Measurements from ENCODE around the gene LAMP5.

LAMP5 gene

GRCh38 chr20:9534025-9534424 lies 19.6 kb downstream of the LAMP5 start:
- DNase-seq (ENCODE audit: low spot score), result no peak

- DNase-seq (ENCODE audit: low spot score), result no peak
Measured at GRCh38 chr20:9535449-9535848, 21.1 kb downstream of the LAMP5 start.

GRCh38 chr20:9543214-9543613 lies 28.8 kb downstream of the LAMP5 start:
- DNase-seq (ENCODE audit: low spot score), result no peak

GRCh38 chr20:9550283-9550682 lies 35.9 kb downstream of the LAMP5 start:
- DNase-seq (ENCODE audit: low spot score), result no peak

DNA sequence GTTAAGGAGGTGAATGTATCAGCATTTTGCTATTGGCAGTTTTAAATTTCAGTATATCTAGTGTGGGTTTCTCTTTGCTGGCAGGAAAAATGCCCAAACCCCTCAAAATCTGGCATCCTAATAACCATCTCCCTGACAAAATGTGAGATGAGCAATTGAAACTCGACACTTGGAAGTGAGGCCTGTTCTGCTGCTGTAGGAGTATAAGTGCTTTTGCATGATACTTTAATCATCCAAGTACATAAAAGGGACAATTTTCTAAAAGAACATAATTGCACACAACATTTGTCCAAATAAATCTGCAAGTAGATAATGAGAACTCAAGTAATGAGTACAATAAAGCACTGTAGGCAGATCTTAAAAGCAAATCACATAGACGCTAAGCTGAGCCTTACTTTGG lies 36.5 kb downstream of the LAMP5 start:
- DNase-seq (ENCODE audit: low spot score), result no peak

DNA sequence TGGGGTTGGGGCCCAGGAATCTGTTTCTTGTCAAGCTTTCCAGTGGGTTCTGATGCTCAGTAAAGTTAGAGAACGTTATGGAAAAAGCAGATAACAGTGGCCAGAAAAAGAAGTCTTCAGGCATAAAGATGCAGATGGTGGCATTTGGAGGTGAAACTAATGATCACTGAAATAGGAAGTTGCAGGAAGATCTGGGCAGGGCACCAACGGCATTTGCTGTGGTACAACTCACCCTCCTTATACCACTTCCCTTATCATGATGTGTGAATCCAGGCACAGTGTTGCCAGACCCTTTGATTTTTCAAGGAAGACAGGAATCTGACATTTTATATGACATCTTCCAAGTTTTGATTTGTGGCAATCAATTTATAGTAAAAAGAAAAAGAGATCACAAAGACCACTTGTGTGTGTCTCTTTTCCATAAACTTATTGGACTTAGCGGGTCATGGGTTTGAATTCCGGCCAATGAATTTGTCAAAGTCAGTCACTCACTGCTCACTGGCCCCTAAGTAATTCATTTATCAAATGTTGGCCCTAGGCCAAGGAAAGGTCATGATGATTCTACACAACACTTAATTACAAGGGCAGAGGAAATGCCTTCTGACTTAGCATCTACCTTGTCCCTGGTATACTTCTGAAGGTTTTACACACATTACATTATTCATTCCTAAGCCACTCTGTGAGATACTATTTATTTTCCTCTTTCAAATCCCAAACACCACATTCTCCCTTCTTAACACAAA lies 37.6 kb downstream of the LAMP5 start:
- no peak for DNase-seq (ENCODE audit: low spot score)

DNA sequence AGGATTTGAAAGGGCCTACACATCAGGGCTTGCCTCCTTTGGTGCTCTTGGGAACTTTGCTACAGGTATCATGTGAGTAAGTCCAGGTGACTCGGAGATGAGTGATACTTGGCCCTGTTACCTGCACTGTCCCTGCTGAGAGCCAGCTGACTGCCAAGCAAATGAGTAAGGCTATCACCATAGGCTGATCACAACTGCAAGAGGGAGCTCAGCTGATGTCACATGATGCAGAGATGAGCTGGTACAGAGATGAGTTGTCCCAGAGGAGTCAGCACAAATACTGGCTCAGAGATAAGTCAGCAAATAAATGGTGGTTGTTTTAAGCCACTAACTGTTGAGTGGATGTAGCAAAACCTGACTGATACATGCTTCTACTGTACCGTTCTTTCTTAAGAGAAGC lies 41.4 kb downstream of the LAMP5 start:
- DNase-seq (ENCODE audit: low spot score), result peak; percentile 26

GRCh38 chr20:9557411-9557810 lies 43.0 kb downstream of the LAMP5 start:
- no peak for DNase-seq (ENCODE audit: low spot score)

DNA sequence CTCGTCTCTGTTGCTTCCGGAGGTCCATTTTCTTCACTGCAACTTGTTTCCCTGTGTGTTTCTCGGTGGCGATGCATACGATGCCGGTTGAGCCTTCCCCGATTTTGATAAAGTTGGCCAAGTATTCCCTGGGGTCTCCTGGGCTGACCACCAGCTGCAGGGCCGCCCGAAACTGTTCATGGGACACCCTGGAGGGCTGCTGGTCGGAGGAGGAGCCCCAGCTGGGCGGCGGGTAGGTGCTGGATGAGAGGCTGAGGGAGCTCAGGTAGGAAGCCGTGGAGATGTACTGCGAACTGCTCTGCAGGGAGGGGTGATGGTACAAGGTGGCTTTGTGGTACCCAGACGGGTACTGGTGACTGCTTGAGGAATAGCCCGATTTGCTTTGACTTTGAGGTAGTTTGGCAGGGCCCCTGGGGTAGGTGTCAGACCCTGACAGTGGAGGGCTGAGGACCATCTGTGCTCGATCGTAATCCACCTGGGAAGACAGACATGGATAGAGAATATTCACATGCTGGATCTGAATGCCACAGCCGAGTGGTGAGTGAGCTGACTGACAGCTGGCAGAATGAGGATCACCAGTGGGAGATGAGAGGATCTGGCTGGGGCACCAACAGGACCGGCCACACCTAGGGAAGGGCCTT lies 51.6 kb downstream of the LAMP5 start:
- DNase-seq (ENCODE audit: low spot score), result no peak

DNA sequence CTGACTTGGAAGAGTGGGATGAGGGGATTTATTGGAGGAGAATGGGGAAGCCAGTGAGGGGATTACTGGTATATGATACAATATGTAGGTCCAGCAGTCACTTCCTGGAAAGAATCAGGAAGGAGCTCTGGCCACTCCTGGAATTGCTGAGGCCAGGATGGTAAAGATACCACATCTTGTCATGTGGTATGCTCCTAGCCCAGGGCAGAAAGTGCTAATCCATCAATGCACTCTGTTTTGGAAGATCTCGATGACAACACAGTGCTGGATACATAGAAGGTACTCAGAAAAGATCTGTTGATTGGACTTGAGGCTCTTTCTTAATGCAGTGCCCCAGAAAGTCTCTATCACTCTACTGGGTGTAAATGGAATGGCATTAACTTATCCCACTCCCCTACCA lies 52.6 kb downstream of the LAMP5 start:
- DNase-seq (ENCODE audit: low spot score), result no peak

GRCh38 chr20:9570612-9571011 lies 56.2 kb downstream of the LAMP5 start:
- no peak for DNase-seq (ENCODE audit: low spot score)

DNA sequence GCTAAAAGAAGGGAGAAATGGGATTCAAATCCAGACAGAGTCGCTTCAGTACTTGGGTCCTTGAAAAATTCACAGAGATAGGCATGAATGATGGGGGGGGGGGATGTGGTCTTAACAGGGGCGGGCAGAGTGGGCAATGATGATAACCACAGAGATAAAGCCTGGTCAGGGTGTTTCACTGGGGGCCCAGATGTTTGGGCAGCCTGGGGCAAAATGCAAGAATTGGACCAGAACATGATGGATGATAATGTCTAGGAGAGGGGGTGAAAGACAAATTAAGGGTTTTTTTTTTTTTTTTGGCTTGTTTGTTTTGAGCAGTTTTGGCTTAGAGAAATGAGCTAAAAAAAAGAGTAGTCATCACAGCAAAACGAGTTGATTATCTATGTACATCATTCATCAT lies 57.4 kb downstream of the LAMP5 start:
- DNase-seq (ENCODE audit: low spot score), result no peak

- DNase-seq (ENCODE audit: low spot score), result no peak
Measured at GRCh38 chr20:9572670-9573069, 58.3 kb downstream of the LAMP5 start.

GRCh38 chr20:9573335-9574151 lies 59.2 kb downstream of the LAMP5 start:
- DNase-seq (ENCODE audit: low spot score), result no peak

GRCh38 chr20:9574181-9574580 lies 59.8 kb downstream of the LAMP5 start:
- DNase-seq (ENCODE audit: low spot score), result no peak

DNA sequence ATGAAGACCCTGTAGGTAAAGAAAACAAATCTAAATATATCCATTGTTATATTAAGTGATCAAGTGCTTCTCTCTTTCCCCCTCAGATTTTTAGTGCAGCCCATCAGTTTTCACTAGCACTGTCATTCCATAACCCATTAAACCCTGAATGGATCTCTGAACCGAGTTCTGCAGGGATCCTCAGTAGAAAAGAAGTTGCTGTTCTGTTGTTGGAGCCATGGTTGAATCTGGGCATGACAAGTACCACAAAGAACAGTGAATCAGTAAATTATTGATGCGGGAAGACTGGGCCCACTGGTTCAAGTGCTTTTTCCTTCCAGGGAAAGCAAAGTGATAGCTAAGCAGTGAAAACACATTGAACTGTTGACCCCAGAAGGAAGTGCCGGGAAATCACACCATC lies 60.4 kb downstream of the LAMP5 start:
- no peak for DNase-seq (ENCODE audit: low spot score)

- DNase-seq (ENCODE audit: low spot score), result no peak
Measured at GRCh38 chr20:9575836-9576235, 61.4 kb downstream of the LAMP5 start.

DNA sequence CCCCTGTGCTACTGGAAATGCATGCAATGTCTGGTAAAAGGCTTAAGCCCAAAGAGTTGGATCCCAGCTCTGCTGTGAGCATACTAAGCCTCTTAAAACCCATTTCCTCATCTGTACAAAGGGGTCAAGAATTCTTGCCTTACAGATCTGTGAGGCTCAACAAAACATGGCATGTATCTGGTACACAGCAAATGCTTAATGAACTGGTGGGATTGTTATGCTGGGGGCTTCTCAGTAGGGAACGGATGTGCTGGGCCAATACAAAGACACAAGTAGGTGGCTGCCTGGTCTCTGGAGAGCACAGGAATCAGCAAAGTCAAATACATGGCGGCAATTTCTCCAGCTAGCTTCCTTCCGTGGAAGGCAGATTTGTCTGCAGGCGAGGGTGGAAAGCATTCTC lies 62.3 kb downstream of the LAMP5 start:
- no peak for DNase-seq (ENCODE audit: low spot score)

GRCh38 chr20:9577397-9577796 lies 63.0 kb downstream of the LAMP5 start:
- DNase-seq (ENCODE audit: low spot score), result no peak

GRCh38 chr20:9578594-9578993 lies 64.2 kb downstream of the LAMP5 start:
- no peak for DNase-seq (ENCODE audit: low spot score)
